Gastrocnemius medialis (tissue), 4 donors: ENCODE results near the gene ALK. TPM values are rescaled to one million over a fixed set of nuclear protein-coding genes. Genes with fewer than 3 reads are reported as not detected.

Source experiments
- ATAC-seq, 2 donors: fragments of 150-250 bp; one replicate each; pipeline ENCODE4 v1.9.1; 2016
- DNase-seq, 2 donors: peaks; one replicate each; pipeline ENCODE4 v3.0.0-alpha.2; 2019
- H3K27ac ChIP-seq, 4 donors: fragments of 200-600 bp; sonication (generic); 1 replicate in 1 of 4; 2 replicates in 3 of 4; pipeline ENCODE4 v1.5.1; 2016 to 2018; ENCODE audit warnings: mild to moderate bottlenecking in 2 of 4, moderate library complexity in 1 of 4
- H3K27me3 ChIP-seq, 3 donors: fragments of 200-600 bp; sonication (generic) in 2 of 3; 1 replicate in 1 of 3; 2 replicates in 2 of 3; pipeline versions ENCODE4 v1.5.1 to v1.6.0; 2016 to 2019; ENCODE audit warnings: mild to moderate bottlenecking in 1 of 3, moderate library complexity in 1 of 3
- H3K36me3 ChIP-seq, 2 donors: fragments of 200-600 bp; sonication (generic) in 1 of 2; one replicate each; pipeline ENCODE4 v1.5.1; 2017 to 2018
- H3K4me1 ChIP-seq, 2 donors: fragments of 200-600 bp; sonication (generic) in 1 of 2; one replicate each; pipeline ENCODE4 v1.5.1; 2016 to 2017; ENCODE audit warnings: mild to moderate bottlenecking in 2 of 2
- H3K4me3 ChIP-seq, 4 donors: fragments of 200-600 bp; sonication (generic) in 3 of 4; 1 replicate in 1 of 4; 2 replicates in 3 of 4; pipeline ENCODE4 v1.5.1; 2016 to 2019; ENCODE audit warnings: mild to moderate bottlenecking in 2 of 4
- H3K9me3 ChIP-seq, 3 donors: fragments of 200-600 bp; sonication (generic) in 2 of 3; 1 replicate in 1 of 3; 2 replicates in 2 of 3; pipeline ENCODE4 v1.5.1; 2016 to 2019
- CTCF ChIP-seq, 5 experiments: fragments of 450-650 bp in 3 of 5; fragments of 200-600 bp in 2 of 5; sonication (generic) in 2 of 5; IDR thresholded peaks in 4 of 5; conservative IDR thresholded peaks in 1 of 5; 1 replicate in 4 of 5; 2 replicates in 1 of 5; pipeline ENCODE4 v1.5.1; 2016 to 2019; ENCODE audit warnings: antibody characterized with exemption in 5 of 5, mild to moderate bottlenecking in 3 of 5, moderate library complexity in 3 of 5
- POLR2A ChIP-seq, 2 donors: fragments of 450-650 bp; IDR thresholded peaks; one replicate each; pipeline ENCODE4 v1.6.1; 2017; ENCODE audit warnings: antibody characterized with exemption in 2 of 2, mild to moderate bottlenecking in 2 of 2, moderate library complexity in 2 of 2
- in situ Hi-C, 4 donors: fragments of 200-750 bp; cut with MboI; loops; one replicate each; pipeline versions ENCODE4 v1.15.0 to v1.8.0; 2017; ENCODE audit warnings: low sequenced_read_pairs in 4 of 4
- intact Hi-C: fragments of 100-400 bp; cut with DNase I; formaldehyde crosslinking; loops from one replicate; pipeline ENCODE4 v1.15.1; 2023; ENCODE audit warnings: low total_unique reads
- total RNA-seq, 4 donors: library from RNA; depleted of rRNA; stranded (reverse); fragments of >200 nt; gene quantifications; one replicate each; pipeline versions ENCODE4 v1.1.0 to v1.2.3, GENCODE V29; 2016

ALK gene
- total RNA-seq, 4 donors from 2014 or later = not detected

GRCh38 chr2:29226808-29227207 lies 694.6 kb downstream of the ALK start:
- ATAC-seq (no peak), DNase-seq (no peak)
- Histone ChIP-seq H3K4me3 (no peak overlapping the region), H3K27me3 (peaks cover 0 to 18% (median 0%) of the 10 kb centered on the region in 3 donors), H3K36me3 (no peaks in the 10 kb centered on the region), H3K4me1 (peaks cover 0 to 6% of the 10 kb centered on the region in 2 donors), H3K27ac (no peak overlapping the region), H3K9me3 (no peaks in the 10 kb centered on the region)
- in situ Hi-C loops = no loop called here
- intact Hi-C loops = no loop called here
- no peak for TF ChIP-seq CTCF (IDR thresholded peaks at IDR 0.05 in 4 of 5, conservative IDR thresholded peaks at IDR 0.05 in 1 of 5)
- no peak for TF ChIP-seq POLR2A (IDR thresholded peaks at IDR 0.05)

GRCh38 chr2:29226375-29226774 lies 695.0 kb downstream of the ALK start:
- H3K4me3 ChIP-seq = no peak overlapping the region
- intact Hi-C loops = no loop called here
- DNase-seq = no peak
- no peaks in the 10 kb centered on the region for H3K9me3 ChIP-seq
- peaks cover 0 to 6% of the 10 kb centered on the region in 2 donors for H3K4me1 ChIP-seq
- peaks cover 0 to 18% (median 0%) of the 10 kb centered on the region in 3 donors for H3K27me3 ChIP-seq
- in situ Hi-C loops = no loop called here
- TF ChIP-seq POLR2A (IDR thresholded peaks at IDR 0.05) = no peak
- TF ChIP-seq CTCF (IDR thresholded peaks at IDR 0.05 in 4 of 5, conservative IDR thresholded peaks at IDR 0.05 in 1 of 5) = no peak
- H3K27ac ChIP-seq = no peak overlapping the region
- ATAC-seq = no peak
- H3K36me3 ChIP-seq = no peaks in the 10 kb centered on the region

- intact Hi-C loops = no loop called here
Observed at GRCh38 chr2:29225814-29226213, 695.6 kb downstream of the ALK start.

GRCh38 chr2:29224693-29225551 lies 696.5 kb downstream of the ALK start:
- Histone ChIP-seq H3K4me3 (no peak overlapping the region), H3K4me1 (peaks cover 0 to 6% of the 10 kb centered on the region in 2 donors), H3K27ac (no peak overlapping the region), H3K9me3 (no peaks in the 10 kb centered on the region), H3K36me3 (no peaks in the 10 kb centered on the region), H3K27me3 (peaks cover 0 to 18% (median 0%) of the 10 kb centered on the region in 3 donors)
- TF ChIP-seq POLR2A (IDR thresholded peaks at IDR 0.05) (no peak), CTCF (IDR thresholded peaks at IDR 0.05 in 4 of 5, conservative IDR thresholded peaks at IDR 0.05 in 1 of 5) (no peak)
- no peak for ATAC-seq
- in situ Hi-C loops = no loop called here
- intact Hi-C loops = no loop called here
- peak in 1 of 2 donors; percentile 12 for DNase-seq

More at GRCh38 chr2:29225814-29226213, 695.6 kb downstream of the ALK start:
- H3K4me3 ChIP-seq = no peak overlapping the region
- no peaks in the 10 kb centered on the region for H3K36me3 ChIP-seq
- ATAC-seq (no peak), DNase-seq (no peak)
- peaks cover 0 to 18% (median 0%) of the 10 kb centered on the region in 3 donors for H3K27me3 ChIP-seq
- no peaks in the 10 kb centered on the region for H3K9me3 ChIP-seq
- H3K27ac ChIP-seq = no peak overlapping the region
- in situ Hi-C loops = no loop called here
- TF ChIP-seq CTCF (IDR thresholded peaks at IDR 0.05 in 4 of 5, conservative IDR thresholded peaks at IDR 0.05 in 1 of 5) (no peak), POLR2A (IDR thresholded peaks at IDR 0.05) (no peak)
- peaks cover 0 to 6% of the 10 kb centered on the region in 2 donors for H3K4me1 ChIP-seq
